DOHH2 (cell line): ENCODE measurements around the gene ORM1.

ENCODE experiments used
- H3F3A ChIP-seq: fragments of 200-600 bp; sonication (generic), shearing (Covaris generic); 2 replicates; pipeline ENCODE4 v1.6.0; 2016; ENCODE audit warnings: antibody characterized with exemption, mild to moderate bottlenecking; ENCODE audit not compliant: control insufficient read depth, insufficient read depth
- H3K27ac ChIP-seq: fragments of 200-600 bp; sonication (generic); 2 replicates; pipeline ENCODE4 v1.5.1; 2014; ENCODE audit warnings: low read depth, mild to moderate bottlenecking, low read length, moderate library complexity
- H3K27me3 ChIP-seq: fragments of 200-600 bp; sonication (generic); 2 replicates; pipeline ENCODE4 v1.6.1; 2014; ENCODE audit warnings: mild to moderate bottlenecking, low read length, mixed read lengths; ENCODE audit not compliant: control insufficient read depth
- H3K36me3 ChIP-seq: fragments of 200-600 bp; sonication (generic); 2 replicates; pipeline ENCODE4 v1.6.1; 2014; ENCODE audit warnings: mild to moderate bottlenecking, low read length, moderate library complexity, mixed read lengths; ENCODE audit not compliant: control insufficient read depth
- H3K4me1 ChIP-seq: fragments of 200-600 bp; sonication (generic); 2 replicates; pipeline ENCODE4 v1.6.1; 2014; ENCODE audit warnings: mild to moderate bottlenecking, low read length, mixed read lengths; ENCODE audit not compliant: control insufficient read depth
- H3K4me2 ChIP-seq: fragments of 200-600 bp; sonication (generic); 2 replicates; pipeline ENCODE4 v1.6.0; 2014; ENCODE audit warnings: mild to moderate bottlenecking, low read length, moderate library complexity
- H3K4me3 ChIP-seq: fragments of 200-600 bp; sonication (generic); 2 replicates; pipeline ENCODE4 v1.5.1; 2014; ENCODE audit warnings: mild to moderate bottlenecking, low read length, mixed read lengths
- H3K79me2 ChIP-seq: fragments of 200-600 bp; sonication (generic); 2 replicates; pipeline ENCODE4 v1.6.1; 2014; ENCODE audit warnings: mild to moderate bottlenecking, low read length, mixed read lengths; ENCODE audit not compliant: control insufficient read depth
- H3K9me2 ChIP-seq: fragments of 200-600 bp; sonication (generic); replicated peaks from 2 replicates; pipeline ENCODE4 v1.6.1; 2014; ENCODE audit warnings: mild to moderate bottlenecking, low read length, mixed read lengths; ENCODE audit not compliant: control insufficient read depth
- H3K9me3 ChIP-seq: fragments of 200-600 bp; sonication (generic); 2 replicates; pipeline ENCODE4 v1.6.1; 2014; ENCODE audit warnings: antibody characterized with exemption, low read length, mixed read lengths; ENCODE audit not compliant: control insufficient read depth, insufficient read depth
- H4K20me1 ChIP-seq: fragments of 200-600 bp; sonication (generic); 2 replicates; pipeline ENCODE4 v1.6.0; 2014; ENCODE audit warnings: low read depth, mild to moderate bottlenecking, antibody characterized with exemption, low read length, moderate library complexity; ENCODE audit not compliant: control insufficient read depth, insufficient read depth
- CTCF ChIP-seq: fragments of 200-600 bp; sonication (generic); IDR thresholded peaks from one replicate; pipeline ENCODE4 v1.5.1; 2014; ENCODE audit warnings: antibody characterized with exemption, mild to moderate bottlenecking, low read depth, low read length; ENCODE audit not compliant: poor library complexity, severe bottlenecking
- EZH2phosphoT487 ChIP-seq: fragments of 200-600 bp; sonication (generic); IDR thresholded peaks from 2 replicates; pipeline ENCODE4 v1.6.1; 2017; ENCODE audit warnings: borderline replicate concordance, mild to moderate bottlenecking, antibody characterized with exemption, low read length, moderate library complexity, mixed read lengths

The ORM1 gene

GRCh38 chr9:114339130-114339908 is 16.4 kb downstream of the ORM1 start:
- H3K27me3 ChIP-seq, result no peaks in the 10 kb centered on the region
- no peak overlapping the region for H3K4me3 ChIP-seq
- H3K9me2 ChIP-seq, result no peaks in the 10 kb centered on the region
- H3F3A ChIP-seq, result peaks cover 22% of the 10 kb centered on the region
- no peaks in the 10 kb centered on the region for H4K20me1 ChIP-seq
- TF ChIP-seq CTCF, result peak; percentile 95
- no peak for TF ChIP-seq EZH2phosphoT487
- H3K79me2 ChIP-seq, result 0 out of 2 replicates have a peak, but pooled peaks cover 3% of the 10 kb centered on the region
- no peaks in the 10 kb centered on the region for H3K4me1 ChIP-seq
- H3K36me3 ChIP-seq, result peaks cover 98% of the 10 kb centered on the region
- no peak overlapping the region for H3K27ac ChIP-seq
- no peak overlapping the region for H3K4me2 ChIP-seq
- peaks cover 5% of the 10 kb centered on the region; the same call in 1 of the 2 replicates for H3K9me3 ChIP-seq

- H3K36me3 ChIP-seq, result peaks cover 96% of the 10 kb centered on the region
- H3K4me2 ChIP-seq, result no peak overlapping the region
- H3K4me3 ChIP-seq, result no peak overlapping the region
- H3K27me3 ChIP-seq, result no peaks in the 10 kb centered on the region
- peaks cover 15% of the 10 kb centered on the region for H3F3A ChIP-seq
- H4K20me1 ChIP-seq, result no peaks in the 10 kb centered on the region
- H3K9me2 ChIP-seq, result no peaks in the 10 kb centered on the region
- TF ChIP-seq EZH2phosphoT487 (no peak), CTCF (no peak)
- no peak overlapping the region for H3K27ac ChIP-seq
- no peaks in the 10 kb centered on the region for H3K4me1 ChIP-seq
- H3K79me2 ChIP-seq, result 0 out of 2 replicates have a peak, but pooled peaks cover 3% of the 10 kb centered on the region
- H3K9me3 ChIP-seq, result no peaks in the 10 kb centered on the region
Measured at GRCh38 chr9:114341152-114341830, 18.4 kb downstream of the ORM1 start.

- H3K9me2 ChIP-seq, result no peaks in the 10 kb centered on the region
- no peaks in the 10 kb centered on the region for H3K9me3 ChIP-seq
- H3K4me2 ChIP-seq, result no peak overlapping the region
- H3K27me3 ChIP-seq, result no peaks in the 10 kb centered on the region
- no peaks in the 10 kb centered on the region for H4K20me1 ChIP-seq
- peaks cover 97% of the 10 kb centered on the region for H3K36me3 ChIP-seq
- TF ChIP-seq EZH2phosphoT487, result no peak
- no peak for TF ChIP-seq CTCF
- no peak overlapping the region for H3K4me3 ChIP-seq
- H3K4me1 ChIP-seq, result no peaks in the 10 kb centered on the region
- H3K79me2 ChIP-seq, result 0 out of 2 replicates have a peak, but pooled peaks cover 3% of the 10 kb centered on the region
- H3F3A ChIP-seq, result peaks cover 15% of the 10 kb centered on the region
- H3K27ac ChIP-seq, result no peak overlapping the region
Measured at GRCh38 chr9:114341991-114342390, 19.1 kb downstream of the ORM1 start.
